ENCODE data around the gene SULT1E1.

DNA sequence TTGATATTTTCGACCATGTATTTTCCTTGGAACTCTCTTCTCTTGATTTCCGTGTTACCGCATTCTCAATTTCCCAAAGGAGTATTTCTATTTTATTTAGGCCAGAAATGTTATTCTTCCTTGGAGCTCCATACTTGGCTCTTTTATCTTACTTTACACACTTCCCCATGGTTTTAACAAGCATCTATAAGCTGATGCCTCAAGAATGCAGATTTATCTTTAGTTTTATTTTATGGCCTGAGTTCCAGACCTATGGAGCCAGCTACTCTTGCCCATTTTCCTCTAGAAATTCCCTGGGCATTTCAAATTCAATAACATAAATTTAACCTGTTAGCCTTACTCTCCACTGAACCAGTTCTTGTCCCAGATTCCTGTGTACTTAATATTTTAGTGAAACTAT lies 43.7 kb downstream of the SULT1E1 start:
- no peak for TF ChIP-seq CTCF (IDR thresholded peaks at IDR 0.05; ENCODE audit: insufficient read depth, low read length, poor library complexity, severe bottlenecking)
- no peak for TF ChIP-seq EZH2phosphoT487 (conservative IDR thresholded peaks at IDR 0.05; ENCODE audit: low read length)
